ENCODE results near the gene JAKMIP1.

- no peak for TF ChIP-seq EP300 (IDR thresholded peaks at IDR 0.05)
- TF ChIP-seq POLR2A (IDR thresholded peaks at IDR 0.05) = no peak
- TF ChIP-seq CTCF (IDR thresholded peaks at IDR 0.05) = no peak
- TF ChIP-seq POLR2AphosphoS5 (IDR thresholded peaks at IDR 0.05) = no peak
These were observed 138.2 kb downstream of the JAKMIP1 start for GRCh38 chr4:6062133-6062532.
